Thymus (tissue), 11 donors: Measurements from ENCODE around the gene SUGCT. TPM values are rescaled to one million over a fixed set of nuclear protein-coding genes. Genes with fewer than 3 reads are reported as not detected.

ENCODE experiments used
- DNase-seq, 9 donors: peaks; one replicate each; pipeline ENCODE4 v3.0.0-alpha.2; 2013; ENCODE audit warnings: low spot score in 9 of 9, low read depth in 6 of 9, missing footprints in 1 of 9
- H3K27ac ChIP-seq, 2 donors: one replicate each; pipeline ENCODE4 v1.5.1; 2013; ENCODE audit warnings: control low read depth in 1 of 2, low read depth in 1 of 2, low read length in 1 of 2, mild to moderate bottlenecking in 1 of 2, moderate library complexity in 1 of 2
- H3K27me3 ChIP-seq, 2 donors: one replicate each; pipeline ENCODE4 v1.5.1; 2013; ENCODE audit warnings: low read length in 1 of 2; ENCODE audit not compliant: control insufficient read depth in 2 of 2, insufficient read depth in 1 of 2
- H3K36me3 ChIP-seq, 2 donors: one replicate each; pipeline ENCODE4 v1.5.1; 2013; ENCODE audit warnings: low read length in 1 of 2, mild to moderate bottlenecking in 1 of 2, moderate library complexity in 1 of 2; ENCODE audit not compliant: control insufficient read depth in 2 of 2, insufficient read depth in 2 of 2
- H3K4me1 ChIP-seq, 2 donors: one replicate each; pipeline ENCODE4 v1.5.1; 2013; ENCODE audit warnings: low read length in 2 of 2; ENCODE audit not compliant: control insufficient read depth in 2 of 2, insufficient read depth in 2 of 2
- H3K4me3 ChIP-seq, 2 donors: one replicate each; pipeline ENCODE4 v1.5.1; 2013; ENCODE audit warnings: low read length in 2 of 2, control low read depth in 1 of 2, mild to moderate bottlenecking in 1 of 2
- H3K9me3 ChIP-seq, 2 donors: one replicate each; pipeline ENCODE4 v1.5.1; 2013; ENCODE audit warnings: low read length in 1 of 2, mild to moderate bottlenecking in 1 of 2; ENCODE audit not compliant: control insufficient read depth in 2 of 2, insufficient read depth in 1 of 2
- WGBS: extraction: QIAGEN DNeasy Blood & Tissue Kit; methylation state at CpG from one replicate; pipeline ENCODE4 v1.1.7; 2013; 5-methylcytosine and 5-hydroxymethylcytosine counted together
- polyA plus RNA-seq: library from polyadenylated mRNA; stranded (reverse); fragments of 200-250 nt; gene quantifications from one replicate; pipeline ENCODE4 v1.2.3, GENCODE V29; 2013
- total RNA-seq: library from RNA; stranded (reverse); fragments of 120-200 nt; gene quantifications from one replicate; pipeline ENCODE4 v1.2.4, GENCODE V29; 2013
- donor health status: healthy.

SUGCT gene
- total and polyA plus RNA-seq, 2 donors: 1.6 to 5.5 TPM

GRCh38 chr7:40421433-40421832, 286.6 kb downstream of the SUGCT start:
- no peaks in the 10 kb centered on the region for H3K4me1 ChIP-seq
- no peak overlapping the region for H3K27ac ChIP-seq
- WGBS: 98% methylated on average over 1 of the region's 1 CpG
- no peaks in the 10 kb centered on the region for H3K9me3 ChIP-seq
- no peaks in the 10 kb centered on the region for H3K36me3 ChIP-seq
- no peak overlapping the region for H3K4me3 ChIP-seq
- no peak for DNase-seq
- H3K27me3 ChIP-seq: no peaks in the 10 kb centered on the region

- no peak for DNase-seq
- Histone ChIP-seq H3K4me3 (no peak overlapping the region), H3K9me3 (no peaks in the 10 kb centered on the region), H3K27me3 (no peaks in the 10 kb centered on the region), H3K4me1 (no peaks in the 10 kb centered on the region), H3K27ac (no peak overlapping the region), H3K36me3 (no peaks in the 10 kb centered on the region)
- 96% methylated on average over 2 of the region's 2 CpGs for WGBS
These were observed 290.9 kb downstream of the SUGCT start for GRCh38 chr7:40425696-40426095.

DNA sequence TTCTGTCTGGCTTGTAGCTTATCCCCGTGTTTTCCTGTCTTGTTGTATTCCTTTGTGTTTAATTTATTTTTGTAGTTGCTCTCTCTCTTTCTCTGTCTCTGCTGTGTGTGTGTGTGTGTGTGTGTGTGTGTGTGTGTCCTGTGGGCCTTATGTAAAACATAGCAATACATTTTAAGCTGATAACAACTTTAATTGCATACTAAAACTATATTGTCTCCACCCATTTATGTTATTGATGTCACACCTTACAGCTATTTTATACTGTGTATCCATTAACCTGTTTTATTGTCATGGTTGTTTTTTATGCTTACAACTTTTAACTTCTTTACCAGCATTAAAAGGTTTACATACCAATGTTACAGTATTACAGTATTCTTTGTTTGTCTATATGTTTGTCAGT, 293.6 kb downstream of the SUGCT start:
- no peak for DNase-seq
- Histone ChIP-seq H3K4me1 (no peaks in the 10 kb centered on the region), H3K4me3 (no peak overlapping the region), H3K27ac (no peak overlapping the region), H3K9me3 (no peaks in the 10 kb centered on the region), H3K36me3 (no peaks in the 10 kb centered on the region), H3K27me3 (no peaks in the 10 kb centered on the region)
- WGBS: 84% methylated on average over 1 of the region's 1 CpG

DNA sequence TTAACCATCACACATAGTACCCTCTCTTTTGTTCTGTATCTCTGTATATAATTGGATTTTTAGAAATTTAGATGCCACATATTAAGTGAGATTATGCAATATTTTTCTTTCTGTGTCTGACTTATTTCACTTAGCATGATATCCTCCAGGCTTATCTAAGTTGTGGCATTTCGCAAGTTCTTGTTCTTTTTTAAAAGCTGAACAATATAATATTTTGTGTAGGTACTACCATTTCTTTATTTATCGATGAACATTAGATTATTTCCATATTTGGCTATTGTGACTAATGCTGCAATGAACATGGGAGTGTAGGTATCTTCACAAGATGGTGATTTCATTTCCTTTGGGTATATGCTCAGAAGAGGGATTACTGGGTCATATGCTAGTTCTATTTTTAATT, 295.0 kb downstream of the SUGCT start:
- Histone ChIP-seq H3K4me1 (no peaks in the 10 kb centered on the region), H3K27me3 (no peaks in the 10 kb centered on the region), H3K36me3 (no peaks in the 10 kb centered on the region), H3K27ac (no peak overlapping the region), H3K9me3 (no peaks in the 10 kb centered on the region), H3K4me3 (no peak overlapping the region)
- DNase-seq: no peak
- 97% methylated on average over 2 of the region's 2 CpGs for WGBS

GRCh38 chr7:40432046-40432445, 297.2 kb downstream of the SUGCT start:
- no peak overlapping the region for H3K27ac ChIP-seq
- WGBS: 96% methylated on average over 2 of the region's 2 CpGs
- no peaks in the 10 kb centered on the region for H3K4me1 ChIP-seq
- no peaks in the 10 kb centered on the region for H3K9me3 ChIP-seq
- no peak overlapping the region for H3K4me3 ChIP-seq
- DNase-seq: no peak
- no peaks in the 10 kb centered on the region for H3K36me3 ChIP-seq
- no peaks in the 10 kb centered on the region for H3K27me3 ChIP-seq

- no peak for DNase-seq
- 100% methylated on average over 1 of the region's 1 CpG for WGBS
- no peaks in the 10 kb centered on the region for H3K4me1 ChIP-seq
- H3K36me3 ChIP-seq: no peaks in the 10 kb centered on the region
- H3K9me3 ChIP-seq: no peaks in the 10 kb centered on the region
- H3K27ac ChIP-seq: no peak overlapping the region
- no peaks in the 10 kb centered on the region for H3K27me3 ChIP-seq
- H3K4me3 ChIP-seq: no peak overlapping the region
These were observed 301.9 kb downstream of the SUGCT start for GRCh38 chr7:40436710-40437109.

- Histone ChIP-seq H3K4me1 (no peaks in the 10 kb centered on the region), H3K9me3 (no peaks in the 10 kb centered on the region), H3K4me3 (no peak overlapping the region), H3K27ac (no peak overlapping the region), H3K27me3 (no peaks in the 10 kb centered on the region), H3K36me3 (no peaks in the 10 kb centered on the region)
- DNase-seq: no peak
- WGBS: 48% methylated on average over 1 of the region's 1 CpG
These were observed 302.7 kb downstream of the SUGCT start for GRCh38 chr7:40437498-40437897.

DNA sequence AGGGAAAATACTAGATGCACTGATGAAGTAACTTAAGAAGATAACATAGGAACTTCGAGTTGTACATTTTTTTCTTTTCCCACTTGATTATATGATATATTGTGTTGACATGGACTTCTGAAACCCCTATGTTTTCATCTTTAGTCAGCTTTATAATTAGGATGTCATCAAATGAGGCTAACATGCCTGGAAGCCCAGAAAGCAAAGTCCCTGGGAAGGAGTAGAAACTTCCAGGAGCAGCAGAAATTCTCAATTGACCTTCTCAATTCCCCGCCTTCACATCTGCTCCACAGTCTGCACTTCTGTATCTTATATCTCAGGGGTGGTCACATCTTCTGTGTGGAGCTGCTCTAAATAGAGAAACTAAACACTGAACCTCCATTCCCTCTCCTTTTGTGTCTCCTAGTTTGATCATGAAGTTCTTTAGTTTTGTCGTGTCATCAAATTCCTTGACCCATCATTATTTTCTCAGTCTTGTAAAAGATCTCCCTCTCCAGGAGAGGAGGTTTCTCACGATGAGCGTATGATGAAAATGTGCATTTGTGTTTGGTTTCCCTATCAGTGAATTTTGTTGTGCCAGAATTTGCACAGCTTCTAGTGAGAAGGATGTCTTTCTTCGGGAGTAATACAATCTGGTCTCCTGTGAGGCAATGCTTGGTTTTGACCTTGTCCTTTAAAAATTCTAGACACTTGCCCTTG, 303.3 kb downstream of the SUGCT start:
- no peaks in the 10 kb centered on the region for H3K4me1 ChIP-seq
- H3K27ac ChIP-seq: no peak overlapping the region
- no peaks in the 10 kb centered on the region for H3K9me3 ChIP-seq
- H3K27me3 ChIP-seq: no peaks in the 10 kb centered on the region
- WGBS: 94% methylated on average over 6 of the region's 6 CpGs
- no peak overlapping the region for H3K4me3 ChIP-seq
- no peak for DNase-seq
- no peaks in the 10 kb centered on the region for H3K36me3 ChIP-seq

DNA sequence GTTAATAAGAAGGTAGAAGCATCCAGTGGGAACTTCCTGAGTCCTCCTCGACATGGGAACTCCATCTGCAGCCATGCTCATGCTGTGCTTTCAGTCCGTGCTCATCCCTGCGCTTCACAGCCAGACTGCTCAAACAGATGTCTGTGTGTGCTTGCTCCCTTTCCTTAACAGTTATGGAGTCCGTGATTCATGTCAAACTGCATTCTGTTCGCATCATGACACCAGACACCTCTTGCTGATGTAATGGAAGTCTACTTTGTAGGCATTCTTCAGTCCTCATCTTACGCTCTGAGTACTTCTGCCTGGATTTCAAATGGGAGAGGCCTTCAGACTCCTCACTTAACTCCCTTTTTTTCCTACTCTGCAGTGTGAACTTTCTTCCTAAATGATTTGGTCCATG, 304.9 kb downstream of the SUGCT start:
- Histone ChIP-seq H3K4me1 (no peaks in the 10 kb centered on the region), H3K27me3 (no peaks in the 10 kb centered on the region), H3K27ac (no peak overlapping the region), H3K4me3 (no peak overlapping the region), H3K36me3 (no peaks in the 10 kb centered on the region), H3K9me3 (no peaks in the 10 kb centered on the region)
- DNase-seq: no peak
- 96% methylated on average over 6 of the region's 6 CpGs for WGBS
